Stimulated activated CD4-positive, alpha-beta T cell treated with anti-CD3 and anti-CD28 coated beads, Interleukin-2, amount 100 ng/mL, for 4 hours (primary cell): ENCODE data around the gene RAB22A.
"Not testable (repeated sequence)": the region's sequence is repeated elsewhere in the genome, so short reads cannot be mapped to it uniquely, and the experiment has no call there.

Source experiments
- DNase-seq: peaks from one replicate; pipeline ENCODE4 v3.0.0-alpha.2; 2020; ENCODE audit warnings: low read depth

RAB22A gene

DNA sequence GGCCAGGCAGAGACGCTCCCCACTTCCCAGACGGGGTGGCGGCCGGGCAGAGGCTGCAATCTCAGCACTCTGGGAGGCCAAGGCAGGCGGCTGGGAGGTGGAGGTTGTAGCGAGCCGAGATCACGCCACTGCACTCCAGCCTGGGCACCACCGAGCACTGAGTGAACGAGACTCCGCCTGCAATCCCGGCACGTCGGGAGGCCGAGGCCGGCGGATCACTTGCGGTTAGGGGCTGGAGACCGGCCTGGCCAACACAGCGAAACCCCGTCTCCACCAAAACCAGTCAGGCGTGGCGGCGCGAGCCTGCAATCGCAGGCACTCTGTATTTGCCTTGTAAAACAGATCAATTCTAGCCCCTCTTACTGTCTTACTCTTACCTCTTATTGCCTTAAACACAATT lies 105.3 kb downstream of the RAB22A start:
- not testable (repeated sequence) for DNase-seq

DNA sequence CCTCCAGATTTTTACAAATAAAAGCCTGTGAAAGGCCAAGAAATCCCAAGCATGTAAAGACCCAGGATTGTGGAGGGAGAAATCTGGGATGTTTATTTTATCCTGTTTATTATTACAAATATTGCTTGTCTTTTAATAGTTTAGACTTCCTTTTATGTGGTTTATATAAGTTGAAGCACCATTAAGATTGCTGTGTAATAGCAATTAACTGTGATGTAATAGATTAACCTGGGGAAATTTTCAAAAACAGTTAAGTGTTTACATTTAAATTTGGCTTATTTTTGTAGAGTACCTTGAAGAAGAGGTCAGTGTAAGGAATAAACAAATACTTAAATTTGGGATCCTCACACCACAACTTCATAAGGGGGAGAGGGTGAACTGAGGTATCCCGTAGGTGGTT lies 106.5 kb downstream of the RAB22A start:
- no peak for DNase-seq

DNA sequence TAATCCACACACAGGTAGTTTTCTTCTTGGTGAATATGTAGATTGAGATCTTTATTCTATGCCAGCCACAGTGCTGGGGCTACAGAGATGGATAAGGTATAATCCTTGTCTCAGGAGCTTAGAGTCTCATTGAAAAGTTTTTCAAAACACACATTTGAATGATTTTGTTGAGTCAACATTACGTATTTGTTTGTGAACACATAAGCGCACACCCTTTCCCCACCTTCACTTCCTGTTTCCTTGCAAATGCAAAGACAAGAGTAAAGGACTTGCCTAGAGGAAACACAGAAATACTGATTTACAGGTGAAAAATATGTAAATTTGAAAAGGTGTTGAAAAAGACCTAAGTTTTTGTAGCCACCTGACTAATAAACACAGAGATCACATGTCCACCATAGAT lies 107.3 kb downstream of the RAB22A start:
- no peak for DNase-seq
